SK-N-SH (cell line): ENCODE data around the gene AUTS2. TPM values are rescaled to one million over a fixed set of nuclear protein-coding genes. Genes with fewer than 3 reads are reported as not detected.

Source experiments
- CTCF ChIA-PET: fragments of 300-600, 350-600 bp; formaldehyde crosslinking; extraction: SDS; loops from one replicate; lab custom pipeline; 2021; lab: Yijun Ruan, JAX
- POLR2A ChIA-PET: fragments of 350-600 bp; sonication (Branson Sonifier 250); formaldehyde crosslinking; extraction: SDS; loops from one replicate; lab custom pipeline; 2020; ENCODE audit warnings: antibody characterized with exemption, inconsistent platforms; lab: Yijun Ruan, JAX
- DNase-seq: peaks from one replicate; pipeline ENCODE4 v3.0.0; 2012
- H2AFZ ChIP-seq: fragments of 200-600 bp; sonication (generic); 2 replicates; pipeline ENCODE4 v1.8.1; 2016; ENCODE audit warnings: antibody characterized with exemption, mild to moderate bottlenecking, low read depth
- H3F3A ChIP-seq: fragments of 200-600 bp; sonication (generic); replicated peaks from 2 replicates; pipeline ENCODE3; 2016; ENCODE audit warnings: antibody characterized with exemption, mild to moderate bottlenecking; ENCODE audit not compliant: insufficient read depth
- H3K27ac ChIP-seq, 2 experiments: fragments of 200-500 bp in 1 of 2; fragments of 200-600 bp in 1 of 2; sonication (Bioruptor generic) in 1 of 2; sonication (generic), shearing (Covaris generic) in 1 of 2; 2 replicates each; pipeline versions ENCODE4 v1.5.1 to v1.6.1; 2014 to 2016; ENCODE audit warnings: low read depth in 2 of 2, inconsistent platforms in 1 of 2, low read length in 1 of 2, mild to moderate bottlenecking in 1 of 2, mixed read lengths in 1 of 2
- H3K27me3 ChIP-seq: fragments of 200-600 bp; sonication (generic), shearing (Covaris generic); 2 replicates; pipeline ENCODE4 v1.6.1; 2016; ENCODE audit warnings: mixed run types; ENCODE audit not compliant: insufficient read depth
- H3K36me3 ChIP-seq, 2 experiments: fragments of 200-500 bp in 1 of 2; fragments of 200-600 bp in 1 of 2; sonication (Bioruptor generic) in 1 of 2; sonication (generic) in 1 of 2; replicated peaks in 1 of 2; 2 replicates each; pipeline versions ENCODE3 to v1.5.1; 2014 to 2016; ENCODE audit warnings: low read length in 1 of 2, mild to moderate bottlenecking in 1 of 2; ENCODE audit not compliant: insufficient read depth in 2 of 2, control insufficient read depth in 1 of 2
- H3K4me1 ChIP-seq, 2 experiments: fragments of 200-500 bp in 1 of 2; fragments of 200-600 bp in 1 of 2; sonication (Bioruptor generic) in 1 of 2; sonication (generic), shearing (Covaris generic) in 1 of 2; 2 replicates each; pipeline versions ENCODE4 v1.5.1 to v1.6.1; 2014 to 2016; ENCODE audit warnings: low read depth in 1 of 2, low read length in 1 of 2, mixed run types in 1 of 2; ENCODE audit not compliant: insufficient read depth in 2 of 2, control insufficient read depth in 1 of 2
- H3K4me2 ChIP-seq: fragments of 200-600 bp; sonication (generic), shearing (Covaris generic); 2 replicates; pipeline ENCODE4 v1.6.1; 2017; ENCODE audit warnings: mixed run types
- H3K4me3 ChIP-seq, 2 experiments: fragments of 200-500 bp in 1 of 2; fragments of 200-600 bp in 1 of 2; sonication (Bioruptor generic) in 1 of 2; sonication (generic), shearing (Covaris generic) in 1 of 2; 2 replicates each; pipeline versions ENCODE4 v1.5.1 to v1.8.1; 2014 to 2016; ENCODE audit warnings: low read depth in 2 of 2, inconsistent platforms in 1 of 2, low read length in 1 of 2, mild to moderate bottlenecking in 1 of 2, mixed read lengths in 1 of 2, moderate library complexity in 1 of 2
- H3K79me2 ChIP-seq: fragments of 200-600 bp; sonication (generic); 2 replicates; pipeline ENCODE4 v1.8.1; 2017; ENCODE audit warnings: mild to moderate bottlenecking; ENCODE audit not compliant: insufficient read depth
- H3K9ac ChIP-seq: fragments of 200-600 bp; sonication (generic); 2 replicates; pipeline ENCODE4 v1.6.1; 2017; ENCODE audit warnings: mixed run types
- H3K9me2 ChIP-seq: fragments of 200-600 bp; sonication (generic); 2 replicates; pipeline ENCODE4 v1.6.1; 2017; ENCODE audit warnings: mixed run types
- H3K9me3 ChIP-seq: fragments of 200-600 bp; sonication (generic); 2 replicates; pipeline ENCODE4 v1.6.1; 2017; ENCODE audit warnings: mixed run types, mild to moderate bottlenecking, moderate library complexity
- H4K20me1 ChIP-seq: fragments of 200-600 bp; sonication (generic); 2 replicates; pipeline ENCODE4 v1.6.1; 2017; ENCODE audit warnings: mild to moderate bottlenecking, mixed run types; ENCODE audit not compliant: insufficient read depth
- CHD2 ChIP-seq: fragments of 150-350 bp; IDR thresholded peaks from 2 replicates; pipeline ENCODE4 v1.6.1; 2018; ENCODE audit warnings: low read length; ENCODE audit not compliant: partially characterized antibody
- EP300 ChIP-seq, 2 experiments: IDR thresholded peaks; 2 replicates each; pipeline versions ENCODE4 v1.4.0 to v1.6.1; 2012; ENCODE audit warnings: borderline replicate concordance in 1 of 2, low read depth in 1 of 2, low read length in 1 of 2
- EZH2phosphoT487 ChIP-seq: fragments of 200-600 bp; sonication (generic); IDR thresholded peaks from 2 replicates; pipeline ENCODE4 v1.6.1; 2017; ENCODE audit warnings: low read depth, mixed run types, mild to moderate bottlenecking, antibody characterized with exemption, moderate library complexity, borderline replicate concordance
- FOSL2 ChIP-seq: IDR thresholded peaks from 2 replicates; pipeline ENCODE4 v1.4.0; 2012; ENCODE audit warnings: low read depth, mild to moderate bottlenecking, moderate library complexity, borderline replicate concordance
- FOXJ3 ChIP-seq: sonication (generic); formaldehyde crosslinking; IDR thresholded peaks from 2 replicates; pipeline ENCODE4 v1.5.1; 2020; ENCODE audit warnings: mild to moderate bottlenecking, missing genetic modification reagents
- FOXM1 ChIP-seq: IDR thresholded peaks from 2 replicates; pipeline ENCODE4 v1.4.0; 2012; ENCODE audit warnings: low read depth, mild to moderate bottlenecking
- MEF2A ChIP-seq: IDR thresholded peaks from 2 replicates; pipeline ENCODE4 v1.4.0; 2012; ENCODE audit warnings: low read depth, borderline replicate concordance
- NRF1 ChIP-seq: IDR thresholded peaks from 2 replicates; pipeline ENCODE4 v1.6.1; 2012; ENCODE audit warnings: low read depth, mild to moderate bottlenecking, low read length
- RAD21 ChIP-seq: IDR thresholded peaks from 2 replicates; pipeline ENCODE4 v1.6.1; 2012; ENCODE audit warnings: mild to moderate bottlenecking, low read length
- TCF12 ChIP-seq: IDR thresholded peaks from 2 replicates; pipeline ENCODE4 v1.4.0; 2012
- YY1 ChIP-seq: IDR thresholded peaks from 2 replicates; pipeline ENCODE4 v1.4.0; 2012; ENCODE audit warnings: low read depth, mild to moderate bottlenecking
- WGBS: methylation state at CpG from one replicate; pipeline ENCODE4 v1.1.6; 2017; ENCODE audit warnings: low lambda C conversion rate; 5-methylcytosine and 5-hydroxymethylcytosine counted together
- polyA plus RNA-seq, 3 experiments: library from polyadenylated mRNA; depleted of rRNA; stranded (reverse); fragments of >200 nt; gene quantifications; 2 replicates each; pipeline ENCODE4 v1.2.3, GENCODE V29; 2012
- TF ChIP-seq, protein P1 (sequence below): IDR thresholded peaks from 2 replicates; pipeline ENCODE4; 2012
- TF ChIP-seq, protein P2 (sequence below): fragments of 150-350 bp; IDR thresholded peaks from 2 replicates; pipeline ENCODE4 v1.6.1; 2016; ENCODE audit warnings: mild to moderate bottlenecking, low read depth, low read length

Gene AUTS2
- polyA plus RNA-seq, 1 of the 3 experiments (the other 2 are of a cell fraction), result 15.6 TPM

DNA sequence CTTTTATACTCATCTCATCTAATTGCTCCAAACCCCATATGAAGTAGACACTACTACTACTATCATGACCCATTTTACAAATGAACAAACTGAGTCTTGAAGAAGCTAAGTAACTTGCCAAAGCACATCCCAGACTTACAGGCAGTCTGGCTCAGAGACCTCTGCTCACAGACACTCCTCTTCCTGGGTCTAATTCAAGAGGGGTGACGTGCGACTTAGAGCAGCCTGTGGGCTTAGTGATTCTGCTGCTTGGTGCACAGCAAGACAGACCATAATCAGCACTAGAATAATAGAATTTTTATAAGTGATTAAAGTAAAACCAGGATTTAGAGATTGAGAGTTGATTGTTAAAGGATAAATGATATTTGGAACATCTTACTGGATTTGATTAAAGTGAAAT, 750.8 kb downstream of the AUTS2 start:
- DNase-seq, result no peak
- H3K27me3 ChIP-seq, result no peaks in the 10 kb centered on the region
- H3K9me2 ChIP-seq, result no peaks in the 10 kb centered on the region
- H3K4me3 ChIP-seq, result no peak overlapping the region
- peaks cover 0 to 19% of the 10 kb centered on the region in 2 experiments; a peak in 3 of 4 replicates for H3K4me1 ChIP-seq
- POLR2A ChIA-PET, result no interaction called here
- no peak overlapping the region for H2AFZ ChIP-seq
- no peak overlapping the region for H3K9ac ChIP-seq
- CTCF ChIA-PET, result interaction anchor here (0.6 to 1.3 kb wide), 2 partner anchors 53 to 115 kb away, joined by 3 read pairs; no protein-coding TSS in a partner anchor
- H3F3A ChIP-seq, result no peaks in the 10 kb centered on the region
- H3K9me3 ChIP-seq, result no peaks in the 10 kb centered on the region
- no peaks in the 10 kb centered on the region for H4K20me1 ChIP-seq
- no peak overlapping the region for H3K4me2 ChIP-seq
- 88% methylated on average over 2 of the region's 2 CpGs for WGBS
- no peak overlapping the region for H3K27ac ChIP-seq
- H3K36me3 ChIP-seq, result no peaks in the 10 kb centered on the region
- H3K79me2 ChIP-seq, result no peaks in the 10 kb centered on the region
- TF ChIP-seq, protein P1, sequence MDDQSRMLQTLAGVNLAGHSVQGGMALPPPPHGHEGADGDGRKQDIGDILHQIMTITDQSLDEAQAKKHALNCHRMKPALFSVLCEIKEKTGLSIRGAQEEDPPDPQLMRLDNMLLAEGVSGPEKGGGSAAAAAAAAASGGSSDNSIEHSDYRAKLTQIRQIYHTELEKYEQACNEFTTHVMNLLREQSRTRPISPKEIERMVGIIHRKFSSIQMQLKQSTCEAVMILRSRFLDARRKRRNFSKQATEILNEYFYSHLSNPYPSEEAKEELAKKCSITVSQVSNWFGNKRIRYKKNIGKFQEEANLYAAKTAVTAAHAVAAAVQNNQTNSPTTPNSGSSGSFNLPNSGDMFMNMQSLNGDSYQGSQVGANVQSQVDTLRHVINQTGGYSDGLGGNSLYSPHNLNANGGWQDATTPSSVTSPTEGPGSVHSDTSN, result no peak
- TF ChIP-seq YY1, result no peak
- no peak for TF ChIP-seq EP300 (IDR thresholded peaks at IDR 0.05; ENCODE audit: borderline replicate concordance in 1 of 2, low read depth in 1 of 2, low read length in 1 of 2)
- TF ChIP-seq, protein P2, sequence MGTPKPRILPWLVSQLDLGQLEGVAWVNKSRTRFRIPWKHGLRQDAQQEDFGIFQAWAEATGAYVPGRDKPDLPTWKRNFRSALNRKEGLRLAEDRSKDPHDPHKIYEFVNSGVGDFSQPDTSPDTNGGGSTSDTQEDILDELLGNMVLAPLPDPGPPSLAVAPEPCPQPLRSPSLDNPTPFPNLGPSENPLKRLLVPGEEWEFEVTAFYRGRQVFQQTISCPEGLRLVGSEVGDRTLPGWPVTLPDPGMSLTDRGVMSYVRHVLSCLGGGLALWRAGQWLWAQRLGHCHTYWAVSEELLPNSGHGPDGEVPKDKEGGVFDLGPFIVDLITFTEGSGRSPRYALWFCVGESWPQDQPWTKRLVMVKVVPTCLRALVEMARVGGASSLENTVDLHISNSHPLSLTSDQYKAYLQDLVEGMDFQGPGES, result no peak

DNA sequence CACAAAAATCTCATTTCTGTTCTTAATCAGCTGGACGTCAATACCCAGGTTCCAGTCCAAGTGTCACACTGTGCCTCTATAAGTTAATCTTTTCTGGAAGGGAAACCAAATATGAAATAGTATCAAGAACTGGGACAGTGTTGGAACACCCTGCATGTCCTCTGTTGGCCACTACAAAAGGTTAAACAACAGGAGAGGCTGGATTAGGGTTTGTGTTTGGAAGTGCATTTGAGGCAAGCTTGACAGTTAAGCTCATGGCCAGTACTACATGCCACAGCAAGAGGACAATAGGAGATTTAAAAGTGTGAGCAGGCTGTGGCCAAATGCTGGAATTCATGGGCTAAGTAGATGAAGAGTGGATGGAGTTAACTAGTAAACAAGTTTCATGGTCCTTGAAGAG, 751.5 kb downstream of the AUTS2 start:
- no peak overlapping the region for H2AFZ ChIP-seq
- no peaks in the 10 kb centered on the region for H3K79me2 ChIP-seq
- ChIA-PET POLR2A (no interaction called here), CTCF (interaction anchor here (0.6 to 1.3 kb wide), 3 partner anchors 53 to 298 kb away, joined by 3 read pairs; no protein-coding TSS in a partner anchor)
- no peaks in the 10 kb centered on the region for H3K36me3 ChIP-seq
- 76% methylated on average over 1 of the region's 1 CpG for WGBS
- no peak for TF ChIP-seq FOXM1
- TF ChIP-seq EZH2phosphoT487, result no peak
- TF ChIP-seq RAD21, result no peak
- TF ChIP-seq, protein P1, result no peak
- TF ChIP-seq FOSL2, result no peak
- TF ChIP-seq, protein P2, result no peak
- no peak for TF ChIP-seq YY1
- TF ChIP-seq FOXJ3 (CRISPR knock-in tag), result no peak
- no peak for TF ChIP-seq NRF1
- TF ChIP-seq TCF12, result no peak
- TF ChIP-seq CHD2, result no peak
- TF ChIP-seq MEF2A, result no peak
- H3K4me2 ChIP-seq, result no peak overlapping the region
- no peak overlapping the region for H3K4me3 ChIP-seq
- H3K9ac ChIP-seq, result no peak overlapping the region
- no peaks in the 10 kb centered on the region for H4K20me1 ChIP-seq
- H3K9me2 ChIP-seq, result no peaks in the 10 kb centered on the region
- DNase-seq, result no peak
- no peaks in the 10 kb centered on the region for H3K27me3 ChIP-seq
- no peaks in the 10 kb centered on the region for H3F3A ChIP-seq
- no peak overlapping the region for H3K27ac ChIP-seq
- peaks cover 0 to 25% of the 10 kb centered on the region in 2 experiments; a peak in 3 of 4 replicates for H3K4me1 ChIP-seq
- H3K9me3 ChIP-seq, result no peaks in the 10 kb centered on the region
